HUDEP-2 (cell line): ENCODE measurements around the gene ZNF407.

Experiments
- DNase-seq, 76 experiments: peaks; one replicate each; lab custom pipeline; 2025; ENCODE audit not compliant: unreplicated experiment in 76 of 76; lab: John Stamatoyannopoulos, UW

ZNF407 gene

DNA sequence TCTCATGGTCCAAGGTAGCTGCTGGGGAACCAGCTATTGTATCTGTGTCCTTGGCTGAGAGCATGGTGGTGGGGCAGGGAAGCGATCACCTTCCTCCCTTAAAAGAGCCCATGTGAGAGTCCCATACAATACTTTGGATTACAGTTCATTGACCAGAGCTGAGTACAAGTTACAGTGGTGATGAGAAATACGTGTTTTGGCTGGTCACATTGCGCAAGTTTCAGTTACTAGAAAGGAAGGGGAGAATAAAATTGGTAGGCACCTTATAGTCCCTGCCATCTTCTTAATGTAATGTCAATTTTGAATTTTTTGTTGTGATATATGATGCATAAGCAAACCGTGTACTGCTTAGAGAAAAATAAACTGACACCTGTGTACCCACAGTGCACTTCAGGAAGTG lies 67.7 kb downstream of the ZNF407 start:
- no peak for DNase-seq

DNA sequence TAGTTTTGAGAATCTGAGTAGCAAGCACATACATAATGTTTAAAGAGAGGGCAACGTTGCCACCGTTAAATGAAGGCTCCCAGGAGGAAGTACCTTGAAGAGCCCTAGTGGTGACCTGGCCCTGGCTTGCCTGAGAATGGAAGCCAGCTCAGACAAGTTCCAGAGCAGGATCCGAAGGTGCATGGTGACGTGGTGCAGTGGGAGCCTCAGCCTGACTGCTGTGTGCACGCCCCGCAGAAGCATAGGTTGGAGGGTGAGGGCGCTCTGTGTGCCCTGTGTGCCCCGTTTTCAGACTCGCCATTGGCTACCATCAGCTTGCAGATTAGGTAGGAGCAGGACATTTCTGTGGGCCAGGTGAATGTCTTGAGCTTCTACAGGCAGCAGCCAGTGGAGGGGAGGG lies 68.2 kb downstream of the ZNF407 start:
- DNase-seq, result no peak

DNA sequence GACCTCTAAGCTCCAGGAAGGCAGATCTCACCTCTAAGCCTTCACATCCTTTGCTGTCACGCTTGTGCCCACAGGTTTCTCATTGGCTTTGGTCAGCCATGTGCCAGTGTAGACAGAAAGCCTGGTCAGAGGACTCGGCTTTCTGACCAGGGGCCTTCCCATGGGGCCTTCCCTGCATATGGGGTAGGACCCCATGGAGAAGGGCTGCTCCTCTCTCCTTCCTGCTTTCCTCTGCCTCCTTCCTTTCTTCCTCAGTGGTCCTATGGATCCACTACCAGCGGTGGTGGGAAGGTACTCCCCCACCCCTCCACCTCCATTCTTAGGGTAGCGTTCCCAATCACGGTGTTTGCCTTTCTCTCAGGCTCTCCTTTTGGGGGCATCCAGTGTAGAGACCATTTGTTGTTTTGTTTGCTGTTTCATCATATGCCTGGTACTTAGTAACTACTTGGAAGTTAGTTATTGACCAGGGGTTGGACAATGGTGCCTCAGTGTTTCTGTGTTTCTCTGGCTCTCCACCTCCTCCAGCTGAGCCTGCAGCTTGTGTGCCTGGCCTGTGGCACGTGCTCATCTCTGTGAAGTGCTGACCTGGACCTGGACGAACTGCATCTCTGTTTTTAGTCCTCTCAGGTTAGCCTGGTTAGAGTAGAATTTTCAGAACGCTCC lies 71.6 kb downstream of the ZNF407 start:
- no peak for DNase-seq

DNA sequence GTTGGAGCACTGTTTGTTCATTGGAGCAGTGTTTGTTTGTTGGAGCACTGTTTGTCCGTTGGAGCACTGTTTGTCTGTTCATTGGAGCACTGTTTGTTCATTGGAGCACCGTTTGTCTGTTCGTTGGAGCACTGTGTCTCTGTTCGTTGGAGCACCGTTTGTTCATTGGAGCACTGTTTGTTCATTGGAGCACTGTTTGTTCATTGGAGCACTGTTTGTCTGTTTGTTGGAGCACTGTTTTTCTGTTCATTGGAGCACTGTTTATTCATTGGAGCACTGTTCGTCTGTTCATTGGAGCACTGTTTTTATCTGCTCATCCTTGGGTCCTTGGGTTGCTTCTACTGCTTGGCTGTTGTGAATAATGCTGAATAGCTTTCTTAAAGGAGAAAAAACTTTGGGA lies 74.7 kb downstream of the ZNF407 start:
- no peak for DNase-seq

DNA sequence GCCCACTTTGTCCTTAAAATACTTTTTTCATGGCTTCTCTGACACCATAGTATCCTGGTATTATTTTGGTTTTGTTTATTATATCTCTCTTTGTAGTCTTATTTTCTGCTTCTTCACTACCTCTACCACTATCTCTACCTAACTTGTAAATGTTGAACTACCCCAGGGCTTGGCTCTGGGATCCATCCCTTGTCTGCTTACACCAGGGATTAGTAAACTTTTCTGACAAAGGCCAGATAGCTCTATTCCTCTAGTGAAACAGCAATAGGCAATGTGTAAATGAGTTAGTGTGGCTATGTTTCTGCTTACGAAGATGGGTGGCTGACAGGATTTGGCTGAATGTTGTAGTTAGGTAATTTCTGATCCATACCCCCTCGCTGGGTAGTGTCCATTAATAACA lies 76.8 kb downstream of the ZNF407 start:
- DNase-seq, result no peak

DNA sequence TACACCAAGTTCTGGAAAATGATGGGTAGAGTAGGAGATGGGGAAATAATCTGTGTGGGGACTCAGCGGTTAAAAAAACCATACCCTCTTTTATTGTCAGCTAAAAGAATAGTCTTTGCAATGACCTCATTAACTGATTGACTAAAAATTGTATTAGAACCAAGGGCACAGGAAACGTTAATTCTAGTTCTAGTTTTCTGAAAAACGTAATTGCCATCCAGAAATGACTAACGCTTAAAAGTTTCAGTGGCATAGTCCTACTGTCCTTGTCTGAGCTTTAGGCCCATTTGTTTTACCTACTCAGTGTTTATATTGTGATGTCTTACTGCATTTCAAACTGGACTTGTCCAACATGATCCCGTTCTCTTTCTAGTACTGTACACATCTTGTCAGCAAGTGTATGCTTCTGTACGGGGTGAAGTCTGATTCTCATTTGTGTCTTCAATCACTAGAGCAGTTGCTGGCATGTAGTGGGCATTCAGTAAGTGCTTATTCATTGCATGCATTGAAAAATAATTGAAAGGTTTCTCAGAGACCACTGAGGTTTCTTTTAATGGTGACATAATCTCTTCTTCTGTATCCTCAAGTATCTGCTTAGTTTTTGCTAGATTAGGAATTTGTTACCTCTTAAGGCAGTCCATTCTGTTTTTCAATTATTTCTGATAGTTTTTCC lies 81.5 kb downstream of the ZNF407 start:
- no peak for DNase-seq

DNA sequence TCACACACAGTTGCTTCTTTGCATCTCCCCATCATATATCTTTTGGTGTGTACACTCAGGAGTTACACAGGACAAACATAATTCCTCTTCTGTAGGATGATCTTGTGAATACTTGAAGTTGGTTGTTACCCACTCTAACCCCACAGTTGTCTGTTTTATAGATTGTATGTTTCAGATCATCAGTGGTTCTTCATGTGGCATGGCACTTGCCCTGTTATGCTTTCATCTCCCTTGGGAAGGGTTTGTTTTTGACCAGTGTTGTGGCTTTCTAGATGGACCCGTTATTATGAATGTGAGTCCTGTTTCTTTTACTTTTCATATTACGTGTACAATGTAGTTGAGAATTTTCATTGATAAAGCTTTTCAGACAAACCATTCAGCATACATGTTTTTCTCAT lies 82.0 kb downstream of the ZNF407 start:
- no peak for DNase-seq

DNA sequence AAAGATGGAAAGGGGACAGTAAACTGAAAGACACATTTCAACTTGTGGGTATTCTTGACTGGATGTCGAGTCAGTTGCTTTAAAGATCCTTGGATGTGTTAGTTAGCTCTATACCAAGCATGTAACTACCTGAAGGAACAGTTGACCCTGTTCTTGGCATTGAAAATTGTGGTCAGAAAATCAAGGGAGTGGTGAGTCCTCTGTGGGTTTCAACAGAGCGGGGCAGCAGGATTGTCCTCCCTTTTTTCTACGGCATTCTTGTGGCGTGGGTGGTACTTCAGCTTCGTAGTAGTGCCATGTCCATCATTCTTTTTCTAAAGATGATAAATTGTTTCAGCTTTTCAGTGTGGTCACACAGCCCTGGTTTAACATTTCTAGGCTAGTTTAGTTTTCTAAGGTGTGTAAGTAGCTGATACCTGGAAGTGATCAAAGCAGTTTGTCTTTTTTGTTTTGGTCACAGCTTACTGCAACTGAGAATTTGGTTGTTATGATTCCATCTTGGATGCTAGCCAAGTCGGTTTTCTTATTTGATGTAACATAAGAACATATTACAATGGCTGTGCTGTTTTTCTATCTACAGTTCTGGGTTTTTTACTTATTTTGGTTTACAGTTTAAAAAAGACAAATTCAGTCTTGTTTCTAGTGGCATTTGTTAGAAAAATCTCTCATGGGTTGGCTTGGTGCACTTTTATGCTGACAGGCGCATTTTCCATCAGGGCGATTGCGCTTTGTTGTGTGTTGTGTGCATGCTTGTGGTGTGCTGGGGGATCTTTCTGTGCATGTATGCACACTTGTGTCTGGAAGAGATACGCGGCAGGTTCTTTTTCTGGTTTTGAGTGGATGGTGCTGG lies 84.7 kb downstream of the ZNF407 start:
- DNase-seq, result no peak

DNA sequence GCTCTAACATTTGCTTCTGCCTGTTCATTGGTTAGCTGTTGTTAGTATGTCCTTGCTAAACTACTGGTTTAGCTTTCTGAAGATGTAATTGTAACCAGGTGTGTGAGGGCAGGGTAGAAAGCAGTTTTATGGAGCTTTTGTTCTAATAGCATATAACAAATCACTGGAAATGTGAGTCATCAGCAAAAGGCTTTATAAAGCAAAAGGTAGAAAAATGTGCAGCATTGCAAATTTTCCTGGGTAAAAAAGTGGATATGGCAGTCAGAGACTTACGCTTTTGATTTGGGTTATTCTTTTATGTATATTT lies 85.3 kb downstream of the ZNF407 start:
- DNase-seq, result no peak

DNA sequence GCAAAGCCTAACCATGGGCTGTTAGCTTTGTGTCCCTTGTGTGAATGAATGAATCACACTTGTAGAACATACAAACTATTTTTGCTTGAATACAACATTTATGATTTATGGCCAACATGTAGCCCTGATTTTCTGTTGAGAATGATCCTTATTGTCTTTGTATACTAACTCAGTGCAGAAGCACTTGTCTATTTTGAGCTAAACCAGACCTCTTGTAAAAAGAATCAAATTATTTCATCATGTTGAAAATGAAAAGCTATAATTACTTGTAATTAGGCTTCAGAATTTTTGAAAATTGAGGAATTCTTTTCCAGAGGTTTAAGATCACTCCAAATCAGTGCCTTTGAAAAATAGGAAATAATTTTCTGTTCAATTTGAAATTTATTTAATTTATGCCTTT lies 85.9 kb downstream of the ZNF407 start:
- no peak for DNase-seq

DNA sequence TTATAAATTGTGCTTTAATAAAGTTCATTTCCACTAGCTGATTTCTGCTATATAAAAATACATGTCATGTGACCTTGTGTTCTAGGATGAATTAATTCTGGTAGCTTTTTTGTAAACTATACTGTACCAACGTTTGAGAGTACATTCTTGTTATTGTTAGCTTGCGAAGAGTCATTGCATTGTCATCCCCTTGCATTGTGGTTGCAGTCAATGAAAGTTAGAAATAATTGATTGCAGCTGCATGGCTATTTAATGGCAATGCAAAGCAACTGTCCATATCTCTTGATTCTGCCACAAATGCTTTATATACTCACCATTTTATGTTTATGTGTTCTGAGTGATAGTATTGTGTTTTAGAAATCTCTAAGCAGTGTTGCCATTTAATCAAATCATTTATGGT lies 91.6 kb downstream of the ZNF407 start:
- DNase-seq, result no peak

DNA sequence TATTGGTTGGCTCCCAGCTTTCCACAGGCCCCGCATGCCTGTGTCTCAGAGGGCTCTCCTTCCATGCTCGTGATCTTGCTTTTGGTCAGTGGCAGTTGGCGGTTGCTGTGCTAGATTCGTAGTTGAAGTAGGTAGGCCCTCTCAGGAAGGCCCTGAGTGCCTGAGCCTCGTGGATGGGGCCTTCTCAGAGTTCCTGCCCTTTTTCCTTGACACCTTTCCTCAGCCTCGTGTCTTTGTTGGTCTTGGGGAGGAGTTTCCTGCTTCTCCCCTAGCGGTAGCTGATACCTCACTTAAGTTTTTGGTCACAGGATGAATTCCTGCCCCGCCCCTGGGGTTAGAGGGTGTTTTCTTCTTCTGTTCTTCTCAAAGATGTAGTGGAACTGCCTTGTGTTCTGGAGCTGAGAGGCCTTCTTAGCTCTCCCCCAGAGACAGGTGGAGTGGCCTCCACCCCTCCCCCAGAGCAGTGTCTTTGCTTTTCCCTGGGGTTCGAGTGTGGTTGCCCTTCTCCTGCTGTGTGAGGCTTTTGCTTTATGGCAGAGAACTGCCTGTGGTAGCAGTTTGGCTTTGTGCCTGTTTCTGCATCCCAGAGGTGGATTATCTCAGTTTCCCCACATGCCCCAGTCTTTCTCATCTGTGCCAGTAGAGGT lies 94.8 kb downstream of the ZNF407 start:
- no peak for DNase-seq

DNA sequence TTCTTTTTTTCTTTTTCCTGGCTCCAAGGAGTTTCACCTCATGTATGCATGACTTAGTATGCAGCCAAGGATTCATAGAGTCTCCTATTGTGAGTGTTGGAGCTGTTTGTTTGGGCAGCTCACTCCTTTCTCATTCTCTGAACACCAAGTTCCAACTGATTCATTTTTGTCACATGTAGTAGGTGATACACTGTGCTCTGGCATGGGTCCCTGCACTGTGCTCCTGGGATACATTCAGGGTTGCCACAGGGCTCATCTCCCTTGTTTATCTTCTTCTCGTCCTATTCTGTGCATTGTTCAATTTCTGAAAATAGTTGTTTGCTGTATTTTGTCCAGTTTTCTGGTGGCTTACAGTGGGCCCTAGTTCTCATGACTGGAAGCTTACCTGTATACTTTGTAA lies 96.8 kb downstream of the ZNF407 start:
- no peak for DNase-seq

DNA sequence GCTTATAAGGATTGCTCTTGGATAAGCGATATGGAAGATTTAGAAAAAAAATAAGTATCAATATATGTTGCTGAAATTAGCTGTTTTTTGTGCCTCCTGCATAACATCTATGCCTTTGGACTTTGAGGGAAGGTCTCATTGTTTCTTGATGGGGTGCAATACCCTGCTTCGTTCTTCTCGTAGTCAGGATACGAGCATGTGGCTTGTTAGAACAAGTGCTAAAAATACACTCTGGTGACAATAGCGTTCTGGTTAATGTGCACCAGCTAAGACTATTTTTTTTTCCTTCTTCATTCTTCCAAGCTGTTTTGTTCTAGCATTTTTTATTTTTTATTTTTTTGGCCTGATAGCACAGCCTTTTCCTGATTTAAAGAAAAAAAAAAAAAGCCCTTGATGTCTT lies 97.5 kb downstream of the ZNF407 start:
- no peak for DNase-seq

DNA sequence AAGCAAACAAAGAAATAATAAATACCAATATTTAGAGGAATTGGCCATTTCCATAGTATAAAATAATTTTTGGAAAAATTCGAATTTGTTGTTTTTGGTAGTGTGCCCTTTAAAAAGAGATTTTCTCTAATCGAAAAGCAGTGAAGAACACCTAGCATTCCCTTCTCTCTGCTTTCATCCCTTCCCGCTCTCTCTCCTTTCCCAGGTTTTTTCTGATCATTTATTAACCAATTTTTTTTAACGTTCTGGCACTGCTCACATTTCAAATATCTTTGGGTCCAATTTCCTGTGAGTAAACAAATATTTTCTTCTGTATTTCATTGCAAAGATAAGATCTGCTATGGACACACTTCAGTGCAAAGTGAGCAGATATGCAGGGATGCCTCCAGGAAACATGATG lies 101.2 kb downstream of the ZNF407 start:
- no peak for DNase-seq

DNA sequence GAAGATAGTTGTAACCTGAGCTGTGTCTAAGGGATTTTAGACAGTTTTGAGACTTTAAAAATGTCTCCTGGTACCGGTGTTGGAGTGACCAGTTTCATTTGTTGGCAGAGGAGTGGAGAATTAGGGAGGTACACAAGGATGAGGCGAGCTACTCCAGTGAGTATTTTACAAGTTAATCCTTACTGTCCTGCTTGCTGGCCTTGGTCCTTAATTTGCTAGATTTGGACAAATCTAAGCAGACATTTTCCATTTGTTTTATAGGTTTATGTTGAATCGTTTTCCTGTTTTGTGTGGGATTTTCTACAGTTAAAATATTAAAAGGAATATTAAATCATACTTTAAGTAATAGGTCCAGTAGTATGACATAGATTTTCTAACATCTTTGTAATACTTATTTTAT lies 101.8 kb downstream of the ZNF407 start:
- no peak for DNase-seq

DNA sequence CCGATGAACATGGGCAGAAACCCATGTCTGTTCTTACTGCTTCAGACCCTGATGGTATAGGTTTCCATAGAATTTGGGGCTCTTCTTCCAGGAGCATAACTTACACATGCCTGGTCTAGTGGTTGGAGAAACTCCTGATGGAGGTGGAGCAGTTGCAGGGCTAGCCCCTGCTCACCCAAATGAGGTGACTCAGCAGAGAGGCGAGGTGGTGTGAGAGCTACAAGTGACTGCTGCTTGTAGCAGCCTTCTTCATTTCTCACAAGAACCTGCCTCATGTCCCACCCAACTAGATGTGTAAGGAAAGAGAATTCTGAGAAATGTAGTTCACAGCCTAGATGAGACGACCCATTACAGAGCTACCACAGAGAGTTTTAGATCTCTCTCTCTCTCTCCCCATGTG lies 105.3 kb downstream of the ZNF407 start:
- peak in 1 of 76 experiments; percentile 7 for DNase-seq

DNA sequence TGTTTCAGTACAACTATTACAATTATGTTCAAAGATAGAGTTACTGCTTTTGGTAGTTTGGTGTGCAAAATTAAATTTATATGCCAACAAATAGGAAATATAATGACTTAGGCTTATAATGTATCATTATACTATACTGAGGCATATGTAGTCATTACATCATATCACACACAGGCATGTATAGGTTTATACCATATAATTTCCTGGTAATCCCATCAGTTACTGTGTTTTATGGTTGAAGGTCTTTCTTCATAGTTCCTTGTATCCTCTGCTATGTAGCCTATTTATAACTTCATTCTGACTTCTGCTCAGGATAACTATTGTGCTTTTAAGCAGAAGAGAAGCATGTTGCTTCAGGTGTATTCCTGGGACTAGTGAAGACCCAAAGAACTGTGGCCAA lies 110.5 kb downstream of the ZNF407 start:
- no peak for DNase-seq

DNA sequence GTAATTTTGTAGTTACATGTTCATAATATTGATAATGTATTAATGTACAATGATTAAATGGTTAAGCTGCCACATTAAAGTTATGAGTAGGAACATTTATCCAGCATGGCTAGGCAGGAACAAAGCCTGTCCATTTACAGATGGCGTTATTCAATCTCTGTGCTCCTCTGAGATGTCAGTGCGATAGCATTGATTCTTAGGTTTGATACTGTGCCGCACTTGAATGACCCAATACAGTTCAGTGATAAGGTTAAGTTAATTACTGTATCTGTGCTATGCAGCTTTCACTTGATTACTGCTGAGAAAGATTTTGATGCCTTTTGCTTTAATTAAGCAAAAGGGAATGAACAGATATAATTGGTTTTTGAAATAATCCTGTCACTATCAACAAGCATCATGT lies 111.8 kb downstream of the ZNF407 start:
- no peak for DNase-seq

DNA sequence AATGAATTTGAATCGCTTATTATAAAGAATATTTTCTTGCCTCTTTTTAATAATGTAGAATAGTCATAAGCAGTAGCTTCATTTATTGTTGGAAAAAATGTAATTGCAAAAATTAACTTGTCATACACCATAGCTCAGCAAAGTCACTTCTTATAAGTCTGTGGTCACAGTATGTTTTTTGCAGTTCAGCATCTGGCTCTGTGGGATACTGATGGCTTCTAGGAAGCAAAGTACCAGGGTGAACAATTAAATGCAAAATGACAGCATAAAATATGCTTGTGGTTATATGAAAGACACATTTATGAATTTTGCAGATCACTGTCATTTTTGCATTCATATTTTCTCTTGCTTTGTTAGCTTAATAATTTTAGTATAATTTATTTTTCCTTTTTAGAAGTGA lies 116.5 kb downstream of the ZNF407 start:
- no peak for DNase-seq

DNA sequence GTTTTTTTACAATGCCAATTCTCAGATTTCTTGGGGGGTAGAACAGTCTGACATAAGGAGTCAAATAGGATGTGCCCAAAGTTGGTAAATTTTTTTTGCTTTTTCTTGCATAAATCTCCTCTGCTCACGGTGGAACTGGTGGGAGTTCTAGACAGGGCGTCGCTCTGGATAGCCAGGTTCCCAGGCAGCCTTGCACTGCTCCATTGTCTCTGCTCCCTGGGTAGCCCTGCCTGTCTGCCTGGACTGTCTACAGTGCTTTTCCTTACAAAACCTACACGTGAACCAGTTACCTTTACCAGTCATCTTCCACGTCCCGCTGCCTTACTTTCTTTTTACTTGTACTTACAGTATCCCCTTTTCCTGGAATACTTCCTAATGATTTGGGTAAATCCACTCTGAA lies 117.1 kb downstream of the ZNF407 start:
- no peak for DNase-seq

DNA sequence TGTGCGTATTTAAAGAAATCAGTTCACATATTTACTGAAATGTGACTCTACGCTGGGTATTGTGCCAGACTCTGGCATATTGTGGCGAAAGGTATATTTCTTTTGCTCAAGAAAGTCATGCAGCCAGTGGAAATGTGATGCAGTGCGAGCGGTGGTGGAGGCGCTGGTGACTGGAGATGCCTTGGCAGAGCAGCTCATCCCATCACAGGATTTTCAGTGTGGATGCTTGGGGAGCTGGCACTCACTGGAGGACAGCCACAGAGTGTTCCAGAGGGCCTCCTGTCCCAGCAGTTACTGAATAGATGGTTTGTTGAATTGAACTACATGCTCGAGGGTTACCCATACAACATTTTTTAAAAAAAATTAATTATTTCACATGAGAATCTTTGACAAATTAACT lies 117.6 kb downstream of the ZNF407 start:
- no peak for DNase-seq
